ENCODE measurements around the gene MGAT1.

MGAT1 gene

DNA sequence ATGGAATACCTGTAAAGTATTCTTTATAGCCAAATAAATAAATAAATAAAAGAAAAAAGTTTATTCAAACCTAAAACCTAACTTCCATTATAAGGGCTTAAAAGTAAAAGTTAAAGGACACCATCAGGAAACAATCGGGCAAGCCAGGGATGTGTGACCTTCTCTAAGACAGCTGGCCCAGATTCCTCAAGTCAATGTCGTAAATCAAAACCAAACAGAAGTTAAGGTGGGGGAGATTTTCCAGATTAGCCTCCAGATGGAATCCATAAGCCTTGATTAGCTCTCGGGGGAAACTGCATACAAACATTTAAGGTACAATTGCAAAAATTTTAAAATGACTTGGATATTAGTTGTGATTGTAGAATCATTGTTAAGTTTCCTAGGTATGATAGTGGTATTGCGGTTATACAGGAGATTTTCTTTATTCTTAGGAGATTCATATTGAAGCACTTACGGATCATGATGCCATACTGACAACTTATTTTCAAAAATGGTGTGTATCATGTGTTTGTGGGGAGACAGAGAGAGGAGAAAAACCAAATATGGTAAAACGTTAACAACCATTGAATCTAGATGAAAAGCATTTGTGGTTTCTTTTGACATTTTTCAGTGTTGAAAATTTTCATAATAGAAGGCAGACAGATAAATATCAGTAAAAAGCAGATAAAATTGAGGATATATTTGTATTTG, 21.5 kb upstream of the MGAT1 start:
- no peak for DNase-seq (ENCODE audit: low read depth)

DNA sequence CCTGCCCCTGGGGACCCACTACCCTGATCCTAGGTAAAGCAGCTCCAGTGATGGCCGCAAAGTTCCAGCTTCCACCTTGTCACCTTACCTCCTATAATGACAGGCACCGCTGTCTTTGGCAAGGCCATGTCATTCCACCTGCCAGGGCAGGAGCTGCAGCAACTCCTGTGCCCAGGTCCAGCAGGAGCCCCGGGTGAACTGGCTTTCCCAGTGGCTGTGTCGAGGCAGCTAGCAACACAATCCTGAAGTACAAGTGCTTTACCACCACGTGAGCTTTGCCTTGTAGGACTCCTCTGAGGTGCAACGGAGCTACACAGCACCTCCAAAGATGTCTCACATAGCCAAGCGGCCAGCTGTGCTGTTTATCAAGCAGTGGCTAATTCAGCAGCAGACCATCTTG, 20.7 kb upstream of the MGAT1 start:
- no peak for DNase-seq (ENCODE audit: low read depth)

DNA sequence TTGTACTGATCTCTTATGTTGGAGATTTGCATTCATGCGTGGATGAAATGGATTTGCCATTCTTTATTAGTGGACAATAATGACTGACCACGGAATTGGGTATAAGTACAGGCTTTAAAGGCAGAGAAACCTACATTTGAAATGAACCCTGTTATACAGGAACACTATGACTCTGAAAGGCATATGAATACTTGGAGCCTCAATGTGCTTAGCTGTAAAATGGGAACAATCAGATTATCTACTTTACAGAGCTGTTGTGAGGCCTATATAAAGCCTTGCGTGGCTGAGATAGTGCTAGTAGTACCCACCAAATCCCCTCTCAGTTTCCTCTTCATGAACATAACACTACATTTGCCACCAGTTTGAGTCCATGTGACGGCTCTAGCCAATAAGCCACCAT, 18.9 kb upstream of the MGAT1 start:
- DNase-seq (ENCODE audit: low read depth): no peak

DNA sequence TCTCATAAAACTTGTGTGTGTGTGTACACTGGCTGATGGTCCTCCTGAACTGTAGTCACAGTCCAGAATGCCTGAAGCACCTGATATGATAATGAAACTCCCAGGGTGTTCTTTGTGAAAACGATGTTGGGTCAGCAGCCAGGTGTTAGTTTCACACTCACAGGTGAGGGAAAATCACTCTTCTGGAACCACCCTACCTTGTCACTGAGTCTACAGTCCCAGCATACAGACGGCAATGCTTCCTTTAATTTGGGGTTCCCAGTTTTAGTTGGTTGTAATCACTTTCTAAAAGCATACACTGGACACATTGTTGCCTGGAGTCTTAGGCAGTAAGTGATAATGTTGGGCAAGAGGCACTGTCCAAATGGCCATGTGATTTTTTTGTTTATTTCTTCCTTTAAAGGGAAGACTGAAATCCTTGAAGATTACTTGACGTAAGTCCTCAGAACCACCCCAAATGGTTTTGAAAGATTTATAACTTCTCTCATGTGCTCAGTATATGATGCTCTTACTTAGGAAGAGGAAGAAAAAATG, 18.2 kb upstream of the MGAT1 start:
- no peak for DNase-seq (ENCODE audit: low read depth)

DNA sequence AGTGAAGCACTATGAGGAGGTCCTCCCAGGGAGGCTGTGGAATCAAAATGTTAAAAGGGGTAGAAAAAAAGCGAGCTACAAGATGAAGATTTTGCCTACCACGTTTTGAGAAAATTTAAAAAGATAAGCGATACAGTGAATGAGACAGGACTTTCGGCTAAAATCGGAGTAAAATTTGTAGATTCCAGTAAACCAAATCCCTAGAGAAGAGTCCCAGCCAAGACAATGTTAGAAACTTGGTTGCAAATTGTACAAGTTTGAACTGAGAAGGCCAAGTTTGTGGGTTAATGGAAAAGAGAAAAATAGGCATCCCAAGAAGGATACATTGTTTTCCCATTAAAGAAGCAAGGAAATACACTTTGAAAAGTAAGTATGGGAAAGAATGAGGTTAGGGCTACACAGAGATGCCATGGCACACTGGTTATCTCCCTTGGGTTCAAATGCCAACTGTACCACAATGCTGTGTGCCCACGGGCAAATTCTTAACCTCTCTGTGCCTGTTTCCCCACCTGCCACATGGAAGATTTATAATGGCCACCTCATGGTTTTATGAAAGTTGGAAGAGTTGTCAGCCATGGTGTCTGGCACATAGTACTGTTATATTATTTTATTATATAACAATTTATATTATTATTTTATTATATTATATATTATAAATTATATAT, 16.2 kb upstream of the MGAT1 start:
- DNase-seq (ENCODE audit: low read depth): no peak

DNA sequence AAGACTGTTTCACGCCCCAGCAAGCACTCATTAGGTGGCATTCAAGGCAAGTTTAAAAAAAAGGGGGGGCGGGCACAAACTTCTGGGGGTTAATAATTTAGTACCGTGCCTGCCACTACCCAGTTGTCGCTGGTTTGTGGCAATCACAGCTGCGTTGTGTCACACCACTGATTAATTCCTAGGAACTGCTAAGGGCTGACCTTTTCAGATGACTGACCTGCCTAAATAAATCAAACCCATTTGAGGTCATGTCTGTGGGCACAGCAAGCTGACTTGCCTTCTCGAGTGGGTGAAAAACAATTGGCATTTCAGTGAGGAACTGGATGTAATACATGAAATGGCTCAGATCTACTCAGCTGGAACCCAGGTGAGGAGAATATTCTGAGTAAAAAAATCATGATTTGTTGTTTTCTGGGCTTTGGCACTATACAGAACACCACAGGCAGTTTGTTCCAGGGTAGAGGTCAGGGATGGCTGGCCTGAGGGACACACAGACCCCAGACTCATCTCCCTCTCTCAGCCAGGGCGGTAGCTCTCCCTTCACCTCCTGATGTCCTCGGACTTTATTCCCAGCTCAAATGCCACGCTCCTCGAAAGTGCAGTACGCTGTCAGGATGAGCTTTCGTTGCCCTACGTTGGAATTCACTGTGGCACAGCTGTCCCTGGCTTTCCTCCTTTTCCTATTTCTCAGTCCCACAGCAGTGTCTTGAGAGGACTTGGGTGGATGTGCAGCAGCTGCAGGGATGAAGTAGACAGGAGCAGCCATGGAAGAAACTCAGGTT, 15.5 kb upstream of the MGAT1 start:
- no peak for DNase-seq (ENCODE audit: low read depth)

DNA sequence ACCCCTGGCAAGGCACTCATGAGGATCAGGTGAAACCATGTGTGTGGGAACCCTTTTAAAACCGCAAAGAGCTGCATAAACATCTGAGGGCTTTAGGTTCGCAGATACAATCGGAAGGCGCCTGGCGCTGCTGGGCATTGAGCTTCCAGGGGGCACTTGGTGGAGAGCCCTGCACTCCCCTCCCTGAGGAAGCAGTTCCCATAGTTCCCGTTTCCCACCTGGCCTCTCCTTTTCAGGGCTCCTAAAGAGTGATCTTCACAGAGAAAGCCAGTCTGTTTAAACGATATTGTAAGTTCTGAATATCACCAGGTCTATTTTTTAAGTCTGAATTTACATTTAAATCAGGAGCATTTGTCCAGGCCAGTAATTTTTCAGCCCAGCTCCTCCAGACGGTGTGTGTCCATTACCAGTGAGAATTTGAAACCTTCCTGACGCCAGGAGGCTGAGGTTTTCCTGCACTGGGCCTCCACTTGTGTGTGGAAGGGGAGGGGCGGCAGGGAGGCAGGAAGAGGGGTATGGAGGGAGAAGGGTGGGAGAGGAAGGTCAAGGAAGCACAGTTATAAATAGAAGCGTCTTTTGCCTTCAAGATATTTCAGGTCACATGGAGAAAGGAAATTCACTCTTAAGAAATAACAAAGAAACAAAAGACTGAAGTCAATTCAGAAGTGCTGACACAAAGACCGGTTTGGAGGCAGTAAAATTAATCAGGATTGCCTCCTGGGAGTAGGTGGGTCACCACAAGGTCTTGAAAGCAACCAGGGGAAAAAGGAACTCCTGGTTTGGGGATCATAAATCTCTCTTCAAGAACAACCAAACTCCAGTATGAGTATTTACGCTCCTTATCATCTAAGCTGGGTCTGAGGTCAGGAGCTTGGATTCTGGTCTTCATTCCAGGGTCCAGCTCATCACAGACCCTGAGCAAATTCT, 14.3 kb upstream of the MGAT1 start:
- no peak for DNase-seq (ENCODE audit: low read depth)

DNA sequence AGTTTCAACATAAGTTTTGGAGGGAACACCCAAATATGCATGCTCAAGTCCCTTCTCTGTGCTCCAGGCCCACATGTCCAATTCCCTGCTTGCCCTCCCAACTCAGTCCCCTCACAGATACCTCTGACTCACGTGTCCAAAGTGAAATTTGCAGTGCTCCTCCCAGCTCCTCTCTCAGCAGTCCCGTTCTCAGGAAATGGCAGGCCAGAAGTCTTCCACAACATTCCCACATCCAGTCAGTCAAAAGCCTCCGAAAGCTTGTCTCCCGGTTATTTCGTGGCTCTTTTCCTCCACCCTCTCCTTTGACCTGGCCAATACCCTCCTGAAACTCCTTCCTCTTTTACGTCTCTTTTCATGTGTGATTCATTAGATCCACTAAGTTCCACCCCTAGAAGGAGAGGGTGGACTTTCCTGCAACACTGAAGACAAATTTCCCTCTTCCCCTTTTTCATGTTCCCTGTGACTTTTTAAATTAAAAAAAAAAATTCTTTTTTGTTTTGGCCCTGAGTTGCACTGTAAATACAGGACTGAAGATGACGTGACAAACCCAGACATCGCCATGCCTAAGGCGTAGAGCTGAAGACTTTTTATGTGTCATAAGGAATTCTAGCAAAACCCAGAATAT, 12.8 kb upstream of the MGAT1 start:
- no peak for DNase-seq (ENCODE audit: low read depth)

DNA sequence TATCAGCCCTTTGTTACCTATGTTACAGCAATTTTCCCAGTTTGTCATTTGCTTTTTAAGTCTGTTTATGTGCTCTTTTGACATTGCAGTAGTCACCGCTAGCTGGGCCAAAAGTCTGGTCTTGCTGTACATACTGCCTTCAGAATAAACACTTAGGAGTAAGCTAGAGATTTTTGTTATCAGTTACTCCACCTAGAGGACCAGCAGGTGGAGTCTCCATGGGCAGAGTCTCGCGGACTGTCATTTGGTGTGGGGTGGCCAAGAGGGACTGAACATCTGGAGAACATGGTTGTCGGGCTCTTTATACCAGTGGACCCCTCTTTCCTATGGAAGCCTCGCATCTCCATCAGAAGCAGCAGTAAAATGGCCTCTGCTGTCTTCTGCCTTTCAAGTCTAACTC, 10.8 kb upstream of the MGAT1 start:
- no peak for DNase-seq (ENCODE audit: low read depth)

DNA sequence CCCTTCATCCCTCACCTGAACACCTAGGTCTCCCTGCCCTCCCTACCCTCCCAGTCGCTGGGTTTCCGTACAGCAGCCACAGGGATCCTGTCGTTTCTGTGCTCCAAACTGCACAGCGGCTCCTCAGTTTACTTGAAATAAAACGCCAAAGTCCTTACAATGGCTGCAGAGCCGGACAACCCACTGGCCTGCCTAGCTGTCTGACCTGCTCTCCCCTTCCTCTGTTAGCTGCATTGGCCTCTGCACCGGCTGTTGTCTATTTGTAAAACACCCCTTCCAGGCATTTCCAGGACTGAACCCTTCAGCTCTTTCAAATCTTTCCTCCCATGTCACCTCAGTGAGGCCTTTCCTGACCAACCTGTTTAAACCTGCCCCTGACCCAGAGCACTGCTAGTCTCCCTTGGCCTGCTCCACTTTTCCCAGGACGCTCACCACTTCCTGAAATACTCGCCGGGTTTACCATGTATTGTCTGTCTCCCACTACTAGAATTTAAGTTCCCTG, 9.1 kb upstream of the MGAT1 start:
- DNase-seq (ENCODE audit: low read depth): no peak

DNA sequence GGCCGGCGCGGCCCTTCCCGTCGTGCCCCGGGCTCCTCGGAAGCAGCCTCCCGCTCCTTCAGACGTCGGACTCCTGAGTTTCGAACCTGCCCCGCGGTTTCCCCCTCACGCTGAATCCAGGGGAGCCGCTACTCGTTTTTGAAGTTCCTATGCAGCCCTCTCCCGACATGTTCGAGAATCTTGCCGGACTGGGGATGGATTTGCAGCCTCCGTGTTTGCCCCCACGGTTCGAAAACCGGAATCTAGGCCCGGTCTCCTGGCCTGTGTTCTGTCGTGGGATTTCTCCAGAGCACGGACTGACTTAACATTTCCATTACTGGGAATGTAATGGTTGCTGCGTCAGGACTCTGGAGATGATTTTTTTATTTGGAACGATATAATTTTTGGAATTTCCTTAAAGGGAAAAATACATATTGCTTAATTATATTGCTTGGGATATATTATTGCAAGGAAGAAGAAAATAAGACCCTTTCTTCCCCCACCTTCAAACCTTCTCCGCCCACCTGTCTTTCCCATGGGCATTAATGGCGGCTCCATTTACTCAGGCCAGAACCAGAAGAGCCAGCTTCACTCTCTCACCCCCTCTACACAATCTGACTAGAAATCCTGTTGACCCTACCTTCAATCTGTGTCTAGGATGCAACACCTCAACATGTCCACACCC, 8.5 kb upstream of the MGAT1 start:
- peak; percentile 58 for DNase-seq (ENCODE audit: low read depth)

DNA sequence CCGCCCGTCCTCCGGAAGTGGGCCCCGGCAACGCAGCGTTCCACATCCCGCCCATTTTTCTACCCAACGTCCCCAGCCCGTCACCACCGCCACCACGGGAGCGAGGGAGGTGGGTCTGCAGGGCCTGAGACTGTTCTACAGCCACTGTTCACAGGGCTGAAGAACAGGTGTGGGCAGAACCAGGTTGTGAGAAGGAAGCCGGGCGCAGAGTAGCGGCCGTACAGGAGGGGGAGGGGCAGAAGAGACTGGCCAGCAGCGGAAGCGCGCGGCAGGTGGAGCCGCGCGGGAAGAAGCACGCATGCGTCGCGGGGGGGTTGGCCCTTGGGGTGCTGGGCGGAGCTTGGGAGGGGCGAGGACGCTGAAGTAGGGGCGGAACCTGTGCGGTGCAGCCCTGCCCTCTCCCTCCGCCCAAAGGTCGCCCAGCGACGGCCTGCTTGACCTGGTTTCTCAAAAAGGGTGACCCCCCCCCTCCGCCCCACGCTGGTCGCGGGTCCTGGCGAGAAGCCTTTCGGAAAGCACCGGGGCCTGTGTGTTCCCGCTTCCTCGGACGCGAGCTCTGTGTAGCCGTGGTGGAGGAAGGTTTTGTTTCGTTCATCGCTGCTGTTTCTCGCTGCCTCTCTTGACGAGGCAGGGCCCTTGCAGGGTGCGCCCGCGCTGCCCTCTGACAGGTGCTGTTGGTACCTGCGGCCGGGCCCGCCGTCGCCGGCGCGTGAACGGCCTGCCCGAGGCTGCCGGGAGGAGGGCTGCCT, 7.8 kb upstream of the MGAT1 start:
- DNase-seq (ENCODE audit: low read depth): peak; percentile 94

DNA sequence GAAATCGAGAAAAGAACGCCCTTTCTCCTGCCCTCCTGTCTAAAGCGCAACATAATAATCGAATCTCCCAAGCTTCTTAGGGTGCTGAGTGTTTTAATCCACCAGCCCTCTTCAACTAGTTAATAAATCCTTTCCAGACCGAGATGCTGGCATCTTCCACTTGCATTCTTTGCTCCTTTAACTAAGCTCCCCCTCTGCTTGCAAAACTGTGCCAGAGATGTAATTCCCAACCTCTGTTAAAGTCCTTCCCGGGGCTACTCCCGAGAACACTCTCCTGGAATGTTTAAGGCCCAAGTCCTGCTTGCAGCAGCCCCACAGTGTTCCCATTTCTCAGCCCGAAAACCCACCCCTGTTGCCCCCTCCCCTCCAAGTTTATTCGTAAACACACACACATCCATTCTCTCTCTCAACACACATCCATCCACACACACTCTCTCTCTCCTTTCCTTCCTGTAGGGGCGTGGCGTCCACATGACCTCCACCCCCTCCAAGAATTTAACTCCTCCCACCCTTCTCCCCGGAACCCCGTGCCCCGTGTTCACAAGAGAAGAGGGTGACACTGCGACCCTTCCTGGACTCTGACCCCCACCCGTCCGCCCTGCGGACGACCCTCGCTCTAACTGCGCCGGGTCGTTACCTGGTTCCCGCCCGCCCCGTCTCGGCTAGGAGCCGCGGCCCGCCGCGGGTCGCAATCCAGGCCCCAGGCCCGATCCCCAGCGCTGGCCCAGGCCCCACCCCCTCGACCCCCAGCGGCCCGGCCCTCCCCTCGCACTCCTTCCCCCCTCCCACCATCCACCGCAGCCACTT, 7.0 kb upstream of the MGAT1 start:
- peak; percentile 93 for DNase-seq (ENCODE audit: low read depth)

DNA sequence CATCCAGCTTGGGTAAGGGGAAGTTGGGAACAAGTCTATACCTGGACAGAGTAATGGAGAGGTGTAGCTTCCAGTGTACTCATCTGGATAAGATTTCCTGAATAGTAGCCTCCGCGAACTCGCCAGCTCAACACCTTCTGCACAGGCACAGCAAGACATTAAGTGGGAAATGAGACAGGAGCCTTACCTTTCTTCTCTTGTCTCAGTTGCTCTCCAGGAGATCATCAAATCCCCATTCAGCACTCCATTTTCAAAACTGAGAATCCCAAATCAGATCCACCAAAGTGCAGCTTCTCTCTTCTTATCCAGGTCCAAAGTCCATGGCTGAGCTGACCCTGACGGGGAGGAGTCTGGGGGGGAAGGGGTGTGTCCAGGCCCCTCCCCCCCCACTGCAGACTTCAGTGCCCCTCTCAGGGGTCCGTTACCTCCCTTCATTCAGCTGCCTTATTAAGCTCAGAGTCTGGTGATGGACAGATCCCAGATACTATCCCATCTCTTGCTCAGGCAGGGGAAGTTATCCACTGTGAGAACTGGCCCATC, 5.9 kb upstream of the MGAT1 start:
- DNase-seq (ENCODE audit: low read depth): no peak

DNA sequence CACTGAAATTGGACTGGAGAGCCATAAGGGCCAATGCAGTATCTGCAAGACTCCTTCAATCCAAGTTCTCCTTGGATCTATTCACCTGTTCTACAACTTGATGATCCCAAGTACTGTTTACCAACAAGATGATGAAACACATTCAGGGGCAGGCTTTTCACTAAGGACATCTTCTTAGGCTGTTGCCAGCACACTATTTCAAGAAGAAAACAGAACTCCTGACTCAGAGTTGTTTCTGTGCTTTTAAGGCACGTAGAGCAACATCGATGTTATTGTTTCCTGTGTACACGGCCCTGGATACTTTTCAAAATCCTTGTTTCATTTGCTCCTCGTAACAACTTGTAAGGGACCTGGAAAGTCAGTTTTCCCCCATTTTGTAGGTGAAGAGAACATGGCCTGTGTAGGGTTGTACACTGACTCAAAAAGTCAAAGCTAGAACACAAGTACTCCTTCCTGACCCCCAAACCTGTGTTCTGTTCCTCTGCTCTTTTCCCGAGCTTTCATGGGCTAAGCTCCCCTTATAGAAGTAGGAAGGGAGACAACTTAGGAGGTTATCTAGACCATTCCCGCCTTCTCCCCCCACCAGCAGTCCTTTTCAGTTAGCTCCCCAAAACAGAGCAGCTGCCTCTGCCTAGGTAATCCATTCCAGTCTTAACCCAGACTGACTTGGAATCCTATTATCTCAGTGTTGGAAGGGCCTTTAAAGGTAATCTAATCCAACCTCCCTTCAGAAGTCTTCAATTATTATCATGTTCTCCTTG, 5.2 kb upstream of the MGAT1 start:
- DNase-seq (ENCODE audit: low read depth): no peak

DNA sequence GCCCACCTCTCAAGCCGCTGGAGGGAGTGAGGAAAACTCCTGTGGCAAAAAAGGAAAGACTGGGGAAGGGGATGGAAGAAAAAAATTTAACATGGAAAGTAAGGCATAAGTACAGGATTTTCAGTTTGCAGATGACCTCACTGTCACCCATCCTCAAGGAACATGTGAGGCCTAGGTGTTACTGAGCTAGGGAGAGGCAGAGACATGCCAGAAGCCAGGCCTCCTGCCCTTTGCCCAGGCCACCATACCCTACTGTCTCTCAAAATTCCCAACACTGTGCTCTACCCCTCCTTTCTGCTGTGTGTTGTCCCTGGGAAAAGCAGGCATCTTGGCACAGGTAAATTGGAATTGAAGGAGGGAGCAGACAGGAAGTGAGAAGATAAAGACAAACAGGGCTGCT, 4.4 kb upstream of the MGAT1 start:
- DNase-seq (ENCODE audit: low read depth): no peak

DNA sequence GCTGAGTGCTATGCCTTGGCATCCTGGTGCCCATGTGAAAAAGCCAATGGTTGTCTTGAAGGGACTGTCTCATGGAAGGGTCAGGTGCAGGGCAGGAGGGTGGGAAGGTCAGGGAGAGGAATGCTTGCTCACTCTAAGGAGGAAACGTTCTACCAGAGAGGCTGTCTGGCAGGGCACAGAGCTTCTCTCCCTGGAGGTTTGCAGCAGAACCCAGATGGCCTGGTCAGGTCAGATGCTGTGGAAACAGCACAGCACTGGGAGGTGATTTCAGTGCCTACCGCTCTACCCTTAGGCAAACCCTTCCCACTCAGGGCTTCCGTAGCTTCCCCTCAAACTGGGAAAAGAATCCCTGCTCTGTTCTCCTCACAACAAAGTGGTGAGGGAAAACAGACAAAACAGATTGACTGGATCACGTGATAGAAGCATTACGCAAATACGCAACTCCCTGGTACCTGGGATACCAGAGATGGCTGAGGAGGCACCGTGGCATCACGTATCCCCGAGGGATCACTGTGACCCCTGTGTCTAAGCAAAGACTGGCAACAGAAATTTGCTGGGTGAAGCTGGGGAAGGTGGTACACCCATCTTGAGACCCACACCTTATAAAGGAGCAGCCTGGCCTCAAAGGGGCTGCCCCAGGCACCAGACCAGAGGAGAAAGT, 3.9 kb upstream of the MGAT1 start:
- no peak for DNase-seq (ENCODE audit: low read depth)

Data from ELR (cell line).